Measurements from ENCODE around the gene TAGLN2.

TAGLN2 gene

GRCh38 chr1:159949981-159950381 is 24.7 kb upstream of the TAGLN2 start:
- no peak overlapping the region for H3K4me3 ChIP-seq (ENCODE audit: low read depth, low read length)

DNA sequence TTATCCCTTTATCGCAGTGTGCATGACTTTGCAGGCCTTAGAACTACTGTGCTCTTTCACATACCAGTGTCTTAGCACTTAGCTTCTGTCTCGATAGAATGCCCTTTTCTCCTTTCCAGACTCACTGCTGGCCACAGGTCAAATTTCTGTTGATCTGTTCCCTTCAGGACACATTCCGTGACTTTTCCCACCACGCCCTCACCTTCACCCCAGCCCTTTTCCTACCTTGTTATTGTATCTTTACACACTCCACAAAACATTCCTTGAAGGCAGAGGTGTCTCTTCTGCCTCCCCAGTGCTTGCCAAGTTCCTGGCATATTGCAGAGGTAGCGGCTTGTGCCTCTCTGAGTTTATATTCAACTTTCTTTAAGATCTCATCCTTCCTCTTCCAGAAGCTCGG is 23.8 kb upstream of the TAGLN2 start:
- H3K4me3 ChIP-seq (ENCODE audit: low read depth, low read length), result no peak overlapping the region

- no peak overlapping the region for H3K4me3 ChIP-seq (ENCODE audit: low read depth, low read length)
These were observed 22.6 kb upstream of the TAGLN2 start for GRCh38 chr1:159947942-159948341.

GRCh38 chr1:159946242-159947187 is 21.2 kb upstream of the TAGLN2 start:
- peak overlapping the region; percentile 73 for H3K4me3 ChIP-seq (ENCODE audit: low read depth, low read length)

DNA sequence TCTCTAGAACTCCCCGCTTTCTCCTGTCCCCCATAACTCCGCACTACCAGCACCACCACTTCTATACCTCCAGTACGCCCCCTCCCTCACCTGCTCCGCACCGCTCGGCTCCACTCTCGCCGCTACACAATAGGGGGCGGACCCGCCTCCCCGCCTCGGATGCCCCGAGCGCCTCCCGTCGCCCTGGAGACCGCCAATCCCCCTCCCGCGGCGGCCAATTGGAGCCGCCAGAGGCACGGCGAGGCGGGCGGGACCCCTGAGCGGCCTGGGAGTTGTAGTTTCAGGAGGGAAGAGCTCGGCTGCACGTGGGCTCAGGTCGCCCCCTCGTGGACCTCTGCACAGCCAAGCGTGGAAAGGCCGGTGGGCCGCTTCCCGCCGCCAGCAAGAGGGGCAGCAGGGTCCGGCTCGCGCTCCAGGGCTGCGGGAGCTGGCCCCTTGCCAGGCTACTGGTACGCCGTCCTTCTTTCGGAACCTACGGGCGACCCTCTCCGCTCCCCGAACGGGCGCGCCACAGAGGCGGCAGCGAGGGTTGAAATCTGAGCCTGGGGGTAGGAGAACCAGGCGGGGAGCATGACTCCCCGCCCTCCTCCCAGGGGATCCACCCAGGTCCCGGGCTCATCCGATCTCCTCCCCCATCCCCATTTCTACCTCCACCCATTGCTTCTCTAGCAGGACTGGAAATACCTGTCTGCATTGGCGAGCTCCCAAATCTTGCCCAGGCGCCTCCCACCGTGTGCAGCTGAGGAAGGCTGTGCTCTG is 20.4 kb upstream of the TAGLN2 start, which contains the start of gene IGSF9:
TSS of gene IGSF9 (minus strand) at position 131 of the 759 bp plus-strand sequence. CDS start 2,159 bp downstream, outside the sequence.
- peak within 1 kb of the TSS; percentile 73 for H3K4me3 ChIP-seq (ENCODE audit: low read depth, low read length)

GRCh38 chr1:159944623-159945455 is 19.5 kb upstream of the TAGLN2 start:
- H3K4me3 ChIP-seq (ENCODE audit: low read depth, low read length), result peak overlapping the region; percentile 73

DNA sequence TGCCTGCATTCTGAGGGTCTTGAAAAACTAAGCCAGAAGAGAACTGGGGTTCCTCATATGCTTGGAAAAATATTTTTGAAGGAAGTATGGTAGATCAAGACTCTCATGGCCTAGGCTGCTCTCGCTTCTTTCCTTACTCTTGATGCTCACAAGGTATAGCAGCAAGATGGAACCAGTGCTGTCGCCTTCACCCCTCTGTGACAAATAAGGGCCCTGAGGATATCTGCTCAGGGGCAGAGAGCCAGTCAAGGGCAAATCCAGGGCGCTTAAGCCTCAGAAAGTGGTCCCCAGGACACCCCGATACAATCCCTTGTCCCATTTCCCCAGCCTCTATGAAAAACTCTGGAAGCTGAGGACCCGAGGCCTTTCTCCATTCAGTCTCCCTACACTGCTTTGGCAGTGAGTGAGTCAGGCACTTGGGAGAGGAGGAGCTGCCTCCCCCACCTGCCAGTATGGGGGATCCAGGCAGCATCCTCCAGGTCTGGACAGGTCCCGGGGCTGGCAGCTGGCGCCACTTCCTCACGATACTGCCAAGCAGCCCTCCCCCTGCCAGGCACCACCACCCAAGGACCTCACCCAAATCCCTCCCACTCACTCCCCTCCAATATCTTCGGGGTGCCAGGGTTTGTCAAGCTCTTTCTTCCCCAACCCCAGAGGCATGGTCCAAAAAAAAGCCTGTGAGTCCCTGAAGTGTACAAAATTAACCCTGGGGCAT is 18.8 kb upstream of the TAGLN2 start:
- no peak overlapping the region for H3K4me3 ChIP-seq (ENCODE audit: low read depth, low read length)

DNA sequence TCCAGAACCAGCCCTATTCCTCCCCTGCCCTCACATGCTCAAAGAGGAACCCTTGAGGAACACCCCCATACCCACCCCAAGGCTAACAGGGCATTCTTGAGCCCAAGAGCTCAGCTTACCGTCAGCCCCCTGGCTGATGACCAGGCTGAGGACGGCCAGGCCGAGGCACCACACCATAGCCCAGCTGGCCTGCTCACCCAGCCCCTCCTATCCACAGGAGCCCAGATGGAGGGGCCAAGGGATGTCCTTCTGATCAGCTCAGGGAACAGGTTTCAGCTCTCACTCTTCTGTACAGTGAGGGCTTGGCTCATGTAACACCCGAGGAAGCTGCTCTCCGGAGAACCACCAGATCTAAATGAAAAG is 18.0 kb upstream of the TAGLN2 start:
- H3K4me3 ChIP-seq (ENCODE audit: low read depth, low read length), result no peak overlapping the region

- no peak overlapping the region for H3K4me3 ChIP-seq (ENCODE audit: low read depth, low read length)
These were observed 17.4 kb upstream of the TAGLN2 start for GRCh38 chr1:159942632-159943277.

DNA sequence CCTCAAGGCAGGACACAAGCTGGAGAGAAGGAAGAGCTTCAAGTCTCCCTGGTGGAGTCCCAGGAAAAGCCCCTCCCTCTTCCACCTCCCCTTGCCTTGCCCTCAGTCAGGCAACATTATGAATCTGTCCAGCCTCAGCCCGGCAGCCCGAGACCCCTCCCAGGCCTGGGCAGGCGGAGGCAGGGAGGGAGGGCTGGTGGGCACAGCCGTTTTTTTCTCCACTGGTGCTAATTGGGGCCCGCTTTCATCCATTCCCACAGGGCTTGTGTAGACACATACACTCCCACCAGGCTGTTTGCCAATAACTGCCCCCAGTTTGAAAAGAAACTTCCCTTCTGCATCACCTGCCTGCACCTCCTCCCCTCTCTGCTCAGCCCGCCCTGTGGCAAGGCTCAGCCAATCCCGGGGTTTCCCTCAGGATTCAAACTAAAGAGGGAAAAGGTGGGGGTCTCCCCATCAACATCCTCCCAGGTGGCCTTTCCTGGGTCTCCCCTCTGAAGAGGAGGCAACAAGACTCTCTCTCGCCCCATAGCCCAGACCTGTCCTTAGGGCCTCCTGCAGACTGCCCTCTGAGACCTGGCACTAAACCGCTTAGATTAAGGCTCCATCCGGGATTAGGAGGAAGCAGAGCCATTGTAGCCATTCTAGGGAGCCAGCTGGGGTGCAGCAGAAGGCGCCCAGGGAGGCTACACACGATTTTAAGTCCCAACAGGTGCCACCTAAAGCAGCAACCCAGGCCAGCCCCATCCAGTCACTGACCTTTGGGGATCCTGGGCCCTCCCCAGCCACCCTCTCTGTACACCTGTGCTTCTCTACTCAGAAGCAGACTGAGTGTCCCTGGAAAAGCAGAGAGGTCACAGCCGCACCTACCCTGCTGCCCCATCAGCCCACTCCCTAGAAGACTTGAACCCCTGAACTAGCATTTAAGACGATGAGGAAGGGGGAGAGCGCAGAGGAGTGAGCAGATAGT is 16.6 kb upstream of the TAGLN2 start:
- no peak overlapping the region for H3K4me3 ChIP-seq (ENCODE audit: low read depth, low read length)

DNA sequence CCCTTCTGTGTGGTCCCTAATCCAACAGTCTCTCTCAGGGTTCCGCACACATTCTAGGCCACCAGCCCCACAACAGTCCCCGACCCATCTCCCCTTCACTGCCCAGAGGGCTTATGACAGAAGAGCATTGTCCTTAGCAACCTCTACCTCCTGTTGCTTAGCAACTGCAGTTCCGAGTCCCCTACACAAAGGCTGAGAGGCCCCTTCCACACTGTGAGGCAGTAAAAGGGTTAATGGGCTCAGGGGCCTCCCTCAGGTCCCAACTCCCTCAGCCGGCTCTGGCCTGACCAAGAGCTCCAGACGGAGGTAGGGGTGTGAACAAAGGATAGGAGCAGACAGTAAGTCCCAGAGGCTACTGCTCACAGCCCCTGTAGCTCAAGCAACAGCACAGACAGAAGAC is 15.8 kb upstream of the TAGLN2 start:
- H3K4me3 ChIP-seq (ENCODE audit: low read depth, low read length), result no peak overlapping the region

GRCh38 chr1:159940006-159940620 is 14.8 kb upstream of the TAGLN2 start:
- H3K4me3 ChIP-seq (ENCODE audit: low read depth, low read length), result no peak overlapping the region

DNA sequence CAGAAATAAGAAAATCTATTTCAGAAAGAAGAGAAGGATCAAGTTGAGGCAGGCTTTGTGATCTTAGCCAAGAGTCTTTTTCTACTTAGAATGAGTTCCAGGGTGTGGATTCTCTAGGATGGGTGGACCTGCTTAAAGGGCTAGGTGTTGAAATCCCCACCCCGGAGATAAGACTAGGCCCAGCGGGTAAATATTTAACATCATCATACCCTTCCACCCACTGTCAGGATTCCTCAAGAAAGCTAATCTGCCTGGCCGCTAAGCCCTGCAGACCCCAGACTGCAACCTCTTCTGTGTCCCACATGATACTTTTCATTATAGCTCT is 14.3 kb upstream of the TAGLN2 start:
- no peak overlapping the region for H3K4me3 ChIP-seq (ENCODE audit: low read depth, low read length)

DNA sequence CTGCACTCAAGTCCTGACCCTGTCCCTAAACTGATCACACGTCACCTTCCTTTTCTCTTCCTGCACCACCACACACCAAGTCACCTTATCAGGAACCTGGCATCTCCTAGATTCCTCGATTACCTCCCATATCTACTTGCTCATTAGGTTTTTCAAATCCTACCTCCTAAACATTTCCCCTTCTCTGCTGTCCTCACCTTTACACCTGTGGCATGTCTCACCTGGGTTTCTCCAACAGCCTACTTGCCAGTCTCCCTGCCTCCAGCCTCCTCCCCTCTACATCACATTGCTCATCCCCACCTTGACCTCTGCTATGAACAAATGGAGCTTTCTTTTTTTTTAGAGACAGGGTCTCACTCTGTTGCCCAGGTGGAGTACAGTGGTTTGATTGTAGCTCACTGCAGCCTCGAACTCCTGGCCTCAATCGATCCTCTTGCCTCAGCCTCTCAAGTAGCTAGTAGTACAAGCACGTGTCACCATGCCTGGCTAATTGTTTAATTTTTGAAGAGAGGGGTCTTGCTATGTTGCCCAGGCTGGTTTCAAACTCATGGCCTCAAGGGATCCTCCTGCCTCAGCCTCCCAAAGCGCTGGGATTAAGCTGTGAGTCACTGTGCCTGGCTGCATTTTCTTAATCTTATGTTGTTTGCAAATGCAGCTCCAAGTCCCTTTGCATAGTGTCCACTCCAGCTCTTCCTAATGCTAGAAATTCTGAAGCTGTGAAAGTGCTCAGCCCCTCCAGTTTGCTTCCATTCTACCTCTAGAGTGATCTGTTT is 13.8 kb upstream of the TAGLN2 start:
- no peak overlapping the region for H3K4me3 ChIP-seq (ENCODE audit: low read depth, low read length)

DNA sequence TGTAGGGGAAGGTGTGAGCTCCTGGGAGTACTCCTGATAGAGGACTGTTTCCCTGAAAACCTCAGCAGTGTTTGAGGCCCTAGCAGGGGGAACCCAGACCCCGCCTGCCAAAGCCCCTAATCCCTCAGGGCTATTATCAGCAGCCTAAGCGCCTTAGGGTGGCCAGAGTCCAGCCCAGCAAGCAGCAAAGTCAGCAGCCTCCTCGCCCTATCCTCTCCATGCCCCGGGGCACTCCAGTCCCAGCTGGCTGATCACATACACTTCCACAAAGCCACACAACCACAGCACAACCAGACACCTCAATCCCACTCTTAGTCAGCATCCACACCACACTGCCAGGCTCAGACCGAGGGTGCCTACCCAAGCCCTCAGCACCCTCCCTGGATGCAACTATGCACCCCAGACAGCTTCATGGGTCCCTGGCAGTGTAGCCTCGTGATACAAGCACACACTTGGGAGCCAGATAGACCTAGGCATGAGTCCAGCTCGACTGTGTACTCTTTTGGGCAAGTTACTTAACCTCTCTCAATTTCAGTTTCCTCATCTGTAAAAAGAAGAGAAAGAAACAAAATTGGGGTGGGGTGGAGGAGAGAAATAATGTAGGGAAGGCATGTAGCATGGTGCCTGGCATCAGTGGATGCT is 13.0 kb upstream of the TAGLN2 start:
- no peak overlapping the region for H3K4me3 ChIP-seq (ENCODE audit: low read depth, low read length)

- H3K4me3 ChIP-seq (ENCODE audit: low read depth, low read length), result no peak overlapping the region
These were observed 11.9 kb upstream of the TAGLN2 start for GRCh38 chr1:159937054-159937750.
